KOPT-K1 (cell line): ENCODE data around the gene IFNB1.

Source experiments
- H3K27ac ChIP-seq: fragments of 200-600 bp; sonication (generic); 2 replicates; pipeline ENCODE4 v1.5.1; 2016; ENCODE audit warnings: antibody characterized with exemption, mild to moderate bottlenecking, low read depth, low read length; ENCODE audit not compliant: poor library complexity, severe bottlenecking
- H3K36me3 ChIP-seq: fragments of 200-600 bp; sonication (generic); 2 replicates; pipeline ENCODE4 v1.5.1; 2017; ENCODE audit warnings: antibody characterized with exemption, mild to moderate bottlenecking, low read length, moderate library complexity; ENCODE audit not compliant: insufficient read depth
- H3K9me3 ChIP-seq: fragments of 200-600 bp; sonication (generic); 2 replicates; pipeline ENCODE4 v1.5.1; 2017; ENCODE audit warnings: antibody characterized with exemption, low read length, mild to moderate bottlenecking; ENCODE audit not compliant: insufficient read depth, poor library complexity, severe bottlenecking

The IFNB1 gene

GRCh38 chr9:21084242-21084850 lies 6.6 kb upstream of the IFNB1 start:
- H3K9me3 ChIP-seq: peaks cover 16% of the 10 kb centered on the region
- H3K36me3 ChIP-seq: no peaks in the 10 kb centered on the region
- H3K27ac ChIP-seq: peak overlapping the region; percentile 96

DNA sequence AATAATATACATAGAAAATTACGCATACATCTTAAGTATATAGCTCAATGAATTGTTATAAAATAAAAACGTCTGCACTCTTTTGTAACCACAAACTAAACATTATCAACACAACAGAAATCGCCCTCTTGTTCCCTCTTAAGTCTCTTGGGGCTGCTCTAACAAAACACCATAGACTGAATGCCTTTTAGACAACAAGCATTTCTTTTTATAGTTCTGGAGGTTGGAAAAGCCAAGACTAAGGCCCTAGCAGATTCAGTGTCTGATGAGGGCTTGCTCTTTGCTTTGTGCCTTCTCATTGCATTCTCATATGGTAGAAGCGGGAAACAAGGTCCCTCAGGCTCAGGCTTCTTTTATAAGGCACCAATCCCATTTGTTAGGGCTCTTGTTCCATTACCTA lies 4.9 kb upstream of the IFNB1 start:
- H3K36me3 ChIP-seq: no peaks in the 10 kb centered on the region
- H3K9me3 ChIP-seq: peaks cover 21% of the 10 kb centered on the region
- H3K27ac ChIP-seq: peak overlapping the region; percentile 96

DNA sequence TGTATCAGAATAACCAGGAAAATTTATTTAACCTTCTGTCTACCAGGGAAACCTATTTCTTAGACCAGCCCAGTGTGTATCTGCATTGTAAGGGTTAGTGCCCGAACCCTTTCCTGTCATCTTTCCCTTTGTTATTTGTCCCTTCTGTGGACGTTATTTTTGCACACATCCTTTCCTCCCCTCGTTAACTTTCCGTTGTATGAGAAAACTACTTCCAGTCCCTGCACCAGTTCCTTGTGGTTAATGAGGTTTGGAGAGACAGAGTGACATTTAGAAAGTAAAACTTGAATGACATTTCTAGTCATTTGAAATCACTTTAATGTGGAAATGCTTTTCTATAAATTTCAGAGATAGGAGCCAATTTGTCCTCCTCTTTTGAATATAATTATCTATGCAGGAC lies 4.3 kb upstream of the IFNB1 start:
- H3K36me3 ChIP-seq: no peaks in the 10 kb centered on the region
- H3K27ac ChIP-seq: peak overlapping the region; percentile 96
- peaks cover 17% of the 10 kb centered on the region for H3K9me3 ChIP-seq

DNA sequence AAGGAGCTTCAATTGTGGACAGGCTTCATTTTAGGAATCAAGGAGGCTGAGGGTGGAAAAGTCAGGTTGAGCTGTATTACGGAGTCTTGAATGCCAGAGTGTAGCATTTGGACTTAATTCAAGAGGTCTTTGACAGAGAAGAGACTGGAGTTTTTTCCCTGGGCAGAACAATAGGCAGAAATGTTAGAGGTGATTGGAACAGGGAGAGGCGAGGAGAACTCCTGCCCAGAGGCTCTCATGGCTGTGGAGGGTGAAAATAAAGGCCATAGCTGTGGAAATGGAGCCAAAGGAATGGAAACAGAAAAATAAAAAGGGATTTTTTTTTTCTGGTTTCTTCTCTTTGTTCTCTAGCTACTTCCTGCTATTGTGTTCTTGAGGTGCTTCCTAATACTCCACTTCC lies 3.7 kb upstream of the IFNB1 start:
- H3K9me3 ChIP-seq: peaks cover 11% of the 10 kb centered on the region
- H3K36me3 ChIP-seq: no peaks in the 10 kb centered on the region
- H3K27ac ChIP-seq: peak overlapping the region; percentile 96

- peaks cover 10% of the 10 kb centered on the region for H3K9me3 ChIP-seq
- H3K36me3 ChIP-seq: no peaks in the 10 kb centered on the region
- H3K27ac ChIP-seq: peak overlapping the region; percentile 96
These were observed 3.1 kb upstream of the IFNB1 start for GRCh38 chr9:21080793-21081192.

GRCh38 chr9:21078702-21079101 lies 960 bp upstream of the IFNB1 start:
- no peaks in the 10 kb centered on the region for H3K36me3 ChIP-seq
- peak overlapping the region; percentile 42 for H3K27ac ChIP-seq
- H3K9me3 ChIP-seq: peaks cover 10% of the 10 kb centered on the region

- Histone ChIP-seq H3K27ac (no peak overlapping the region), H3K9me3 (peaks cover 10% of the 10 kb centered on the region), H3K36me3 (no peaks in the 10 kb centered on the region)
These were observed 2.3 kb downstream of the IFNB1 start for GRCh38 chr9:21075484-21075883.

GRCh38 chr9:21070906-21071305 lies 6.8 kb downstream of the IFNB1 start:
- no peaks in the 10 kb centered on the region for H3K9me3 ChIP-seq
- no peaks in the 10 kb centered on the region for H3K36me3 ChIP-seq
- H3K27ac ChIP-seq: no peak overlapping the region

DNA sequence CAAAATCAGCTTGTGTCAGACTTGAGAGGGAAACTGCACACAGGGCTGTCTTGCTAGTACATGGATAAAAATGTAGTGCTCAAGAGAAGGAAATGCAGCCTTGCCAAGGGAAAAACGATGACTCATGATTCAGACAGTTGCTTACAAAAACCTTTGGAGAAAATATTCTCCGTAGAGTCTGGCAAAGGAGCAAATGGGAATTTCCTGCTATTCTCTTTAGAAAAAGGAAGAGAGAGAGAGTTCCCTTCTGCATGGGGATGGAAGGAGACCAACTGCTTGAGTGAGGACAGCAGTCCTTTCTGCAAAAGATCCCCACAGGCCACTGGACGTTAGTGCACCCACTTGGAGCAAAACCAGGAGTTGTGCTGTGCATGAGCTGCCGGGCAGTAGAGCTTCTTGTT lies 7.6 kb downstream of the IFNB1 start:
- H3K36me3 ChIP-seq: no peaks in the 10 kb centered on the region
- no peak overlapping the region for H3K27ac ChIP-seq
- no peaks in the 10 kb centered on the region for H3K9me3 ChIP-seq

GRCh38 chr9:21060919-21061561 lies 16.7 kb downstream of the IFNB1 start:
- Histone ChIP-seq H3K27ac (peak overlapping the region; percentile 53), H3K9me3 (no peaks in the 10 kb centered on the region), H3K36me3 (no peaks in the 10 kb centered on the region)

DNA sequence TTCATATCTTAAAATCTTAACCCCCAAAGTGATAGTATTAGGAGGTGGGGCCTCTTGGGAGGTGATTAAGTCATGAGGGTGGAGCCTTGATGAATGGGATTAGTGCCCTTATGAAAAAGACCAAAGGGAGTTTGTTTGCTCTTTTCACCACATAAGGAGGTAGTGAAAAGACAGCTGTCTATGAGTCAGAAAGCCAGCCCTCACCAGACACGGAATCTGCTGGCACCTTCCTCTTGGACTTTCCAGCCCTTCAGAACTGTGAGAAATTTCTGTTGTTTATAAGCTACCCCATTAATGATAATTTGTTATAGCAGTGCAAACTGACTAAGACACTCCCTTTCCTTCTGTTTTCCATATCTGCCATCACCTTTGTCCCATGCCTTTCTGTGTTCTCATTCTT lies 20.8 kb downstream of the IFNB1 start:
- H3K9me3 ChIP-seq: no peaks in the 10 kb centered on the region
- H3K27ac ChIP-seq: no peak overlapping the region
- H3K36me3 ChIP-seq: no peaks in the 10 kb centered on the region

DNA sequence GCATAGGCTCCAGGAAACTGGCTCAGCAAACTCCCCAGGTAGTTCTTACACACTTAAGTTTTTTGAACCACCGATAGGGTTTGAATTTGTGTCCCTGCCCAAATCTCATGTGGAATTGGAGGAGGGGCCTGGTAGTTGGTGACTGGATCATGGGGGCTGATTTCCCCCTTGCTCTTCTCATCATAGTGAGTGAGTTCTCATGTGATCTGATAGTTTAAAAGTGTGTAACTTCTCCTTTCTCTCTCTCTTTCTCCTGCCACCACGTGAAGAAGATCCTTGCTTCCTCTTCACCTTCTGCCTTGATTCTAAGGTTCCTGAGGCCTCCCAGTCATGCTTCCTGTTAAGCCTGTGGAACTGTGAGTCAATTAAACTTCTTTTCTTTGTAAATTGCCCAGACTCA lies 23.9 kb downstream of the IFNB1 start:
- no peak overlapping the region for H3K27ac ChIP-seq
- no peaks in the 10 kb centered on the region for H3K36me3 ChIP-seq
- no peaks in the 10 kb centered on the region for H3K9me3 ChIP-seq

DNA sequence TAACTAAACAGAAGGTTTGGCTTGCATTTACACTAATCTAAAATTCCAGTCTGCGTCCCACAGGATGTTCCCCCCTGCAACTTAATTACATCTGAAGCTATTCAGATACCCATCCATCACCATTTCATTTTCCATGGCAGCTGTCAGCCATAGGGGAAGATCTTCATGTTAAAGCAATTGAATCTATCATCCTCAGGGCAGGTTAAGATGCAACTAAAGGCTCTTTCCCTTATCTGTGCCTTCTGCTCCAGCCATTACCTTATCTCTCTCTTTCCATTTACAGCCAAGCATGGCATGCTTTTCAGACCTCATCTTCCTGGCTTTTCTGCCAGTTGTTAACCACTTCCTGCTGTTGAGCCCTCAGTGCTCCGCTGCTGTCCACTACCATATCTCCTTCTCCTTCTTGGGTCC lies 30.5 kb downstream of the IFNB1 start:
- Histone ChIP-seq H3K36me3 (no peaks in the 10 kb centered on the region), H3K9me3 (no peaks in the 10 kb centered on the region), H3K27ac (no peak overlapping the region)

GRCh38 chr9:21043841-21044240 lies 33.9 kb downstream of the IFNB1 start:
- H3K9me3 ChIP-seq: no peaks in the 10 kb centered on the region
- H3K27ac ChIP-seq: no peak overlapping the region
- H3K36me3 ChIP-seq: no peaks in the 10 kb centered on the region

DNA sequence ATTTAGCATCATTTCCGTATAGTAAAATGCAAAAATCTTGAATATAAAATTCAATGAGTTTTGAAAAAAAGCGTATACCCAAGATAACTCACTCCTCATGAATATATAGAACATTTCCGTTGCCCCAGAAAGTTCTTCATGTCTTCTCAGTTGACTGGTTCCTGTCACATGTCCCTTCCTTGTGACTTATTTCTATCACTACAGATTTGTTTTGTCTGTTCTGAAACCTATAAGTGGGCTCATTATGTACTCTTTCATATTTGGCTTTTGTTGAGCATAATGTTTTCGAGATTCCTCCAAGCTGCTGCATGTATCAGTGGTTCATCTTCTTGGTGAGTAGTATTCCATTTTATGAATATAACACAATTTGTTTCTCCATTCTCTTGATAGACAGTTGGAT lies 35.3 kb downstream of the IFNB1 start:
- Histone ChIP-seq H3K27ac (no peak overlapping the region), H3K36me3 (no peaks in the 10 kb centered on the region), H3K9me3 (no peaks in the 10 kb centered on the region)

DNA sequence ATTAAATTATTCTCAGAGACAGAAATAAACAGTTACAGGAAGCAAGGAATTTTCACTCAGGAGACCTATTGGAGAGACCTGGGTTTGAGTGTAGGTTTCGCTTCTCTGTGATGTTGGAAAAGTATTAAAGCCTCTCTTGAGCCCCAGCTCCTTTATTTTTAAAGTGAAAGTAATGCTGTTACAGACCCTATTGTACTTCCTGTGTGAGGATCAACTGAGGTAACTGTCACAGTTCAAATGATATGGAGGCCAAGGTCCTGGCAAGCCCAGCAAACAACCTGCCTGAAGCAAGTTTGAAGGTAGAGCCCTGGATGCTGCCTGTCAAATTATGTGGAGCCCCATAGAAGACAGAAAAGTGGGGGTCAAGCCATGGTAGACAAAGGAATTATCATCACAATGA lies 38.4 kb downstream of the IFNB1 start:
- H3K36me3 ChIP-seq: no peaks in the 10 kb centered on the region
- H3K9me3 ChIP-seq: no peaks in the 10 kb centered on the region
- peak overlapping the region; percentile 71 for H3K27ac ChIP-seq
